HEK293 (cell line): ENCODE results near the gene COX5A.

Experiments
- BCL11B ChIP-seq: fragments of 450-650 bp; formaldehyde crosslinking; IDR thresholded peaks from 2 replicates; pipeline ENCODE4 v1.5.1; 2016; ENCODE audit warnings: low read depth, missing biosample characterization, missing genetic modification characterization
- HIC1 ChIP-seq: fragments of 450-650 bp; formaldehyde crosslinking; IDR thresholded peaks from 2 replicates; pipeline ENCODE4 v1.5.1; 2016; ENCODE audit warnings: missing biosample characterization, missing genetic modification characterization
- KLF1 ChIP-seq: fragments of 450-650 bp; formaldehyde crosslinking; IDR thresholded peaks from 2 replicates; pipeline ENCODE4 v1.5.1; 2016; ENCODE audit warnings: missing biosample characterization, missing genetic modification characterization
- MZF1 ChIP-seq: fragments of 450-650 bp; formaldehyde crosslinking; IDR thresholded peaks from 2 replicates; pipeline ENCODE4 v1.5.1; 2017; ENCODE audit warnings: missing biosample characterization, missing genetic modification characterization, borderline replicate concordance
- ZBTB21 ChIP-seq: fragments of 450-650 bp; formaldehyde crosslinking; IDR thresholded peaks from 2 replicates; pipeline ENCODE4 v1.5.1; 2017; ENCODE audit warnings: missing biosample characterization, missing genetic modification characterization
- ZNF138 ChIP-seq: fragments of 450-650 bp; formaldehyde crosslinking; IDR thresholded peaks from 2 replicates; pipeline ENCODE4 v1.5.1; 2016; ENCODE audit warnings: missing biosample characterization, missing genetic modification characterization, borderline replicate concordance
- ZNF175 ChIP-seq: fragments of 450-650 bp; formaldehyde crosslinking; IDR thresholded peaks from 2 replicates; pipeline ENCODE4 v1.5.1; 2016; ENCODE audit warnings: missing biosample characterization, missing genetic modification characterization
- ZNF214 ChIP-seq: fragments of 450-650 bp; formaldehyde crosslinking; IDR thresholded peaks from 2 replicates; pipeline ENCODE4 v1.5.1; 2017; ENCODE audit warnings: missing biosample characterization, mild to moderate bottlenecking, missing genetic modification characterization, borderline replicate concordance
- ZNF311 ChIP-seq: fragments of 450-650 bp; formaldehyde crosslinking; IDR thresholded peaks from 2 replicates; pipeline ENCODE4 v1.5.1; 2017; ENCODE audit warnings: missing biosample characterization, missing genetic modification characterization, borderline replicate concordance
- ZNF426 ChIP-seq: fragments of 450-650 bp; formaldehyde crosslinking; IDR thresholded peaks from 2 replicates; pipeline ENCODE4 v1.5.1; 2017; ENCODE audit warnings: missing biosample characterization, missing genetic modification characterization, mild to moderate bottlenecking, inconsistent platforms, moderate library complexity
- ZNF501 ChIP-seq: fragments of 450-650 bp; formaldehyde crosslinking; IDR thresholded peaks from 2 replicates; pipeline ENCODE4 v1.5.1; 2016; ENCODE audit warnings: missing biosample characterization, missing genetic modification characterization
- ZNF518A ChIP-seq: fragments of 450-650 bp; formaldehyde crosslinking; conservative IDR thresholded peaks from 2 replicates; pipeline ENCODE4 v1.5.1; 2016; ENCODE audit warnings: low read depth, missing biosample characterization, missing genetic modification characterization
- ZNF530 ChIP-seq: fragments of 450-650 bp; formaldehyde crosslinking; IDR thresholded peaks from 2 replicates; pipeline ENCODE4 v1.5.1; 2016; ENCODE audit warnings: low read depth, missing biosample characterization, missing genetic modification characterization
- ZNF629 ChIP-seq: fragments of 450-650 bp; formaldehyde crosslinking; IDR thresholded peaks from 2 replicates; pipeline ENCODE4 v1.5.1; 2017; ENCODE audit warnings: missing biosample characterization, missing genetic modification characterization
- ZNF701 ChIP-seq: fragments of 450-650 bp; formaldehyde crosslinking; IDR thresholded peaks from 2 replicates; pipeline ENCODE4 v1.5.1; 2016; ENCODE audit warnings: missing biosample characterization, missing genetic modification characterization
- ZSCAN23 ChIP-seq: fragments of 450-650 bp; formaldehyde crosslinking; IDR thresholded peaks from 2 replicates; pipeline ENCODE4 v1.5.1; 2016; ENCODE audit warnings: missing biosample characterization, missing genetic modification characterization
- TF ChIP-seq, protein P1 (sequence below): fragments of 450-650 bp; formaldehyde crosslinking; IDR thresholded peaks from 2 replicates; pipeline ENCODE4 v1.5.1; 2016; ENCODE audit warnings: missing biosample characterization, missing genetic modification characterization
- TF ChIP-seq, protein P2 (sequence below): fragments of 450-650 bp; formaldehyde crosslinking; IDR thresholded peaks from 2 replicates; pipeline ENCODE4 v1.5.1; 2017; ENCODE audit warnings: missing biosample characterization, missing genetic modification characterization

The COX5A gene

DNA sequence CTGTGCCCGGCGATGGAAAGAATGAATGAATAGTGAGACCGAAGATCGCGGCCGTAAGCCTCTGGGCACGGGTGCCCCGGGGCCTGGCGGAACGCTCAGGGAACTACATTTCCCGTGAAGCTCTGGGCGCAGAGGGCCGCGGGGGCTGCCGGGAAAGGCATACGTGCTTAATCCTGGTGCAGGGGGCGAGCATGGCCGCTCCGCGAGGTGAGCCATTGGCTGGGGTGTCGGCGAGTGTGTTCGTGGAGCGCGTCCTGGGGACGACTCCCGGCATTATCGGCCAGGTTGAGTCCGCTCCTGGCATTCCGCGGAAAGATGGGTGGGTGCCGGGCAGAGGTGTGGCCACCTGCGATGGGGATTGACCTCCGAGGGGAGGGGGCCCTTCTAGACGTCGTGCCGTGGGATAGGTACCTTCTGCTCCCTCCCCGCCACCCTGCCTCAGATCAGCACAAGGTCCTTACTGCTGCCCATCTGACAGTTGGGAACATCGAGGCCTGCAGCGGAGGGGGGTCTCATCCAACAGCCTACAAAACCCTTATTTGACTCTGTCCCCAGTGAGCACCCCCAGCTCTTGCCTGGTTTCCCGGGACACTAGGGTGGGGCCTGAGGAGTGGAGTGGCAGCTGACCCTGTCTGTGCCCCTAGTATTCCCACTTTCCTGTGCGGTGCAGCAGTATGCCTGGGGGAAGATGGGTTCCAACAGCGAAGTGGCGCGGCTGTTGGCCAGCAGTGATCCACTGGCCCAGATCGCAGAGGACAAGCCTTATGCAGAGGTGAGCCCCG lies 47.8 kb downstream of the COX5A start, which contains the start of gene MPI (continued):
- TF ChIP-seq ZNF518A (tag by site-specific recombination), result no peak; the same call in 1 of the 2 replicates
- no peak for TF ChIP-seq MZF1
- TF ChIP-seq ZBTB21 (tag by site-specific recombination), result peak; percentile 81; the same call in 1 of the 2 replicates
- peak; percentile 6; the same call in 1 of the 2 replicates for TF ChIP-seq HIC1 (tag by site-specific recombination)
- TF ChIP-seq ZNF311, result no peak
- peak; percentile 30; the same call in 1 of the 2 replicates for TF ChIP-seq KLF1 (tag by site-specific recombination)
- no peak for TF ChIP-seq ZNF701 (tag by site-specific recombination)
- peak; percentile 89 for TF ChIP-seq ZNF629 (tag by site-specific recombination)
- TF ChIP-seq ZNF426 (tag by site-specific recombination), result no peak
- no peak for TF ChIP-seq ZNF214
- TF ChIP-seq ZNF530 (tag by site-specific recombination), result no peak
- TF ChIP-seq, protein P1, sequence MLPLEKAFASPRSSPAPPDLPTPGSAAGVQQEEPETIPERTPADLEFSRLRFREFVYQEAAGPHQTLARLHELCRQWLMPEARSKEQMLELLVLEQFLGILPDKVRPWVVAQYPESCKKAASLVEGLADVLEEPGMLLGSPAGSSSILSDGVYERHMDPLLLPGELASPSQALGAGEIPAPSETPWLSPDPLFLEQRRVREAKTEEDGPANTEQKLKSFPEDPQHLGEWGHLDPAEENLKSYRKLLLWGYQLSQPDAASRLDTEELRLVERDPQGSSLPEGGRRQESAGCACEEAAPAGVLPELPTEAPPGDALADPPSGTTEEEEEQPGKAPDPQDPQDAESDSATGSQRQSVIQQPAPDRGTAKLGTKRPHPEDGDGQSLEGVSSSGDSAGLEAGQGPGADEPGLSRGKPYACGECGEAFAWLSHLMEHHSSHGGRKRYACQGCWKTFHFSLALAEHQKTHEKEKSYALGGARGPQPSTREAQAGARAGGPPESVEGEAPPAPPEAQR (tag by site-specific recombination), result peak; percentile 58; the same call in 1 of the 2 replicates
- TF ChIP-seq ZSCAN23 (tag by site-specific recombination), result peak; percentile 91; the same call in 1 of the 2 replicates
- TF ChIP-seq, protein P2, sequence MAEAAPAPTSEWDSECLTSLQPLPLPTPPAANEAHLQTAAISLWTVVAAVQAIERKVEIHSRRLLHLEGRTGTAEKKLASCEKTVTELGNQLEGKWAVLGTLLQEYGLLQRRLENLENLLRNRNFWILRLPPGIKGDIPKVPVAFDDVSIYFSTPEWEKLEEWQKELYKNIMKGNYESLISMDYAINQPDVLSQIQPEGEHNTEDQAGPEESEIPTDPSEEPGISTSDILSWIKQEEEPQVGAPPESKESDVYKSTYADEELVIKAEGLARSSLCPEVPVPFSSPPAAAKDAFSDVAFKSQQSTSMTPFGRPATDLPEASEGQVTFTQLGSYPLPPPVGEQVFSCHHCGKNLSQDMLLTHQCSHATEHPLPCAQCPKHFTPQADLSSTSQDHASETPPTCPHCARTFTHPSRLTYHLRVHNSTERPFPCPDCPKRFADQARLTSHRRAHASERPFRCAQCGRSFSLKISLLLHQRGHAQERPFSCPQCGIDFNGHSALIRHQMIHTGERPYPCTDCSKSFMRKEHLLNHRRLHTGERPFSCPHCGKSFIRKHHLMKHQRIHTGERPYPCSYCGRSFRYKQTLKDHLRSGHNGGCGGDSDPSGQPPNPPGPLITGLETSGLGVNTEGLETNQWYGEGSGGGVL, result peak; percentile 47; the same call in 1 of the 2 replicates
- no peak for TF ChIP-seq ZNF138
- peak; percentile 99 for TF ChIP-seq ZNF501 (tag by site-specific recombination)
- peak; percentile 66; the same call in 1 of the 2 replicates for TF ChIP-seq BCL11B (tag by site-specific recombination)
- TF ChIP-seq ZNF175, result no peak
- TF ChIP-seq, all 188 proteins: peak for 81
